K562 (cell line): ENCODE measurements around the gene KCNJ9. TPM values are rescaled to one million over a fixed set of nuclear protein-coding genes. Genes with fewer than 3 reads are reported as not detected.

ENCODE experiments used
- ATAC-seq: fragments of 200-7000 bp; cut with Tn5 transposase; 3 replicates; pipeline ENCODE4 v1.9.1; 2020; ENCODE audit warnings: moderate library complexity
- BruUV-seq: library from RNA; stranded (reverse); fragments of 400-500 nt; replicated peaks from 2 replicates; lab custom pipeline; 2021; lab: Mats Ljungman, UMichigan
- CTCF ChIA-PET: fragments of 300-600 bp; formaldehyde crosslinking; extraction: SDS; loops from one replicate; lab custom pipeline; 2021; ENCODE audit warnings: low intra/inter-chr PET ratio; lab: Yijun Ruan, JAX
- POLR2A ChIA-PET: fragments of 300-600, 350-650 bp; sonication (Branson Sonifier 250); formaldehyde crosslinking; extraction: SDS; loops from one replicate; lab custom pipeline; 2021; ENCODE audit warnings: antibody characterized with exemption, inconsistent platforms; lab: Yijun Ruan, JAX
- DNase-seq, 4 experiments: peaks; one replicate each; pipeline versions ENCODE4 v3.0.0 to v3.0.0-alpha.2; 2011 to 2018; ENCODE audit warnings: low spot score in 3 of 4, mixed read lengths in 3 of 4; ENCODE audit errors: extremely low read depth in 1 of 4
- FAIRE-seq: peaks from 2 replicates; lab custom pipeline; 2011; peaks lifted over from hg19 to GRCh38; lab: Jason Lieb, UNC
- H2AFZ ChIP-seq: 2 replicates; pipeline ENCODE4 v1.6.0; 2011; ENCODE audit warnings: low read depth, low read length, control low read depth, inconsistent platforms
- H3K27ac ChIP-seq: fragments of 200-600 bp; 3 replicates; pipeline ENCODE4 v1.8.0; 2011; ENCODE audit warnings: low read depth, mild to moderate bottlenecking, control low read depth, inconsistent platforms, low read length, moderate library complexity, mixed read lengths; ENCODE audit errors: extremely low read depth
- H3K27me3 ChIP-seq, 2 experiments: fragments of 300-600 bp in 1 of 2; 2 replicates in 1 of 2; 3 replicates in 1 of 2; pipeline versions ENCODE4 v1.6.0 to v1.8.0; 2011; ENCODE audit warnings: inconsistent platforms in 2 of 2, low read length in 2 of 2, mild to moderate bottlenecking in 1 of 2, mixed read lengths in 1 of 2, moderate library complexity in 1 of 2; ENCODE audit not compliant: control insufficient read depth in 2 of 2, insufficient read depth in 2 of 2
- H3K36me3 ChIP-seq: fragments of 300-600 bp; 3 replicates; pipeline ENCODE4 v1.8.0; 2011; ENCODE audit warnings: mild to moderate bottlenecking, low read length, inconsistent platforms; ENCODE audit not compliant: control insufficient read depth, insufficient read depth
- H3K4me1 ChIP-seq, 2 experiments: fragments of 200-600 bp in 1 of 2; replicated peaks in 1 of 2; 2 replicates in 1 of 2; 3 replicates in 1 of 2; pipeline versions ENCODE4 v1.5.1 to v1.8.0; 2011; ENCODE audit warnings: inconsistent platforms in 2 of 2, low read length in 2 of 2, mild to moderate bottlenecking in 1 of 2, mixed read lengths in 1 of 2, moderate library complexity in 1 of 2; ENCODE audit not compliant: control insufficient read depth in 2 of 2, insufficient read depth in 2 of 2
- H3K4me2 ChIP-seq: 2 replicates; pipeline ENCODE4 v1.6.1; 2011; ENCODE audit warnings: low read length, control low read depth, inconsistent platforms, mixed read lengths; ENCODE audit not compliant: insufficient read depth
- H3K4me3 ChIP-seq: fragments of 200-600 bp; sonication (generic), shearing (Covaris generic); 2 replicates; pipeline ENCODE4 v1.5.1; 2016; ENCODE audit warnings: control low read depth, inconsistent platforms
- H3K79me2 ChIP-seq: fragments of 200-600 bp; 3 replicates; pipeline ENCODE4 v1.8.0; 2011; ENCODE audit warnings: low read length, inconsistent platforms; ENCODE audit not compliant: control insufficient read depth, insufficient read depth
- H3K9ac ChIP-seq, 2 experiments: 2 replicates each; pipeline versions ENCODE4 v1.6.0 to v1.6.1; 2011; ENCODE audit warnings: low read depth in 2 of 2, low read length in 2 of 2, control low read depth in 1 of 2, inconsistent platforms in 1 of 2, mild to moderate bottlenecking in 1 of 2, mixed read lengths in 1 of 2; ENCODE audit not compliant: insufficient read depth in 1 of 2
- H3K9me1 ChIP-seq: one replicate; pipeline ENCODE4 v1.6.0; 2011; ENCODE audit warnings: inconsistent platforms, mild to moderate bottlenecking, low read length, moderate library complexity; ENCODE audit not compliant: control insufficient read depth, insufficient read depth
- H3K9me3 ChIP-seq: replicated peaks from 2 replicates; pipeline ENCODE4 v1.5.1; 2011; ENCODE audit warnings: low read depth, low read length, inconsistent platforms; ENCODE audit not compliant: control insufficient read depth, insufficient read depth
- H4K20me1 ChIP-seq: replicated peaks from 2 replicates; pipeline ENCODE4 v1.6.1; 2011; ENCODE audit warnings: low read length, inconsistent platforms, mixed read lengths; ENCODE audit not compliant: control insufficient read depth, insufficient read depth
- BACH1 ChIP-seq: fragments of 200-800 bp; sonication (Bioruptor generic); IDR thresholded peaks from 2 replicates; pipeline ENCODE4 v1.6.1; 2016; ENCODE audit warnings: missing genetic modification characterization, missing compliant biosample characterization
- CGGBP1 ChIP-seq: fragments of 250-450 bp; sonication (Bioruptor Pico); IDR thresholded peaks from 2 replicates; pipeline ENCODE4 v1.9.0; 2021; ENCODE audit warnings: mild to moderate bottlenecking
- POLR2A ChIP-seq: fragments of 450-650 bp; conservative IDR thresholded peaks from 2 replicates; pipeline ENCODE4 v1.6.1; 2016
- PURB ChIP-seq: sonication (generic); formaldehyde crosslinking; IDR thresholded peaks from 2 replicates; pipeline ENCODE4 v1.9.0; 2021; ENCODE audit warnings: low read depth, mild to moderate bottlenecking, missing genetic modification reagents
- ZFP36 ChIP-seq: fragments of 150-350 bp; IDR thresholded peaks from 2 replicates; pipeline ENCODE4 v1.6.1; 2018; ENCODE audit warnings: low read length, low read depth; ENCODE audit not compliant: partially characterized antibody
- WGBS: fragments of 100-300 bp; shearing (Covaris generic); methylation state at CpG from one replicate; pipeline ENCODE4 v1.1.6; 2016; ENCODE audit warnings: low coverage, mixed read lengths; ENCODE audit not compliant: insufficient coverage; ENCODE audit errors: missing lambda C conversion rate; 5-methylcytosine and 5-hydroxymethylcytosine counted together
- in situ Hi-C: fragments of 300-500 bp; cut with MboI; formaldehyde crosslinking; loops from 4 replicates; pipeline ENCODE4 v1.15.0; 2018; ENCODE audit warnings: inconsistent platforms, mixed read lengths
- intact Hi-C: fragments of 100-400 bp; cut with micrococcal nuclease; formaldehyde crosslinking; loops from 2 replicates; pipeline ENCODE4 v1.14.2; 2022
- polyA plus RNA-seq, 8 experiments: library from polyadenylated mRNA; depleted of rRNA in 4 of 8; stranded (reverse) in 5 of 8; unstranded in 3 of 8; fragments of >200 nt; fragmentation: Nextera tagmentation in 2 of 8; fragmentation: Illumina TruSeq in 1 of 8; extraction: Ambion mirVana in 2 of 8; extraction: Trizol in 1 of 8; gene quantifications; 2 replicates each; pipeline versions ENCODE4 v1.2.1 to v1.2.3, GENCODE V29; 2011 to 2014; ENCODE audit warnings: inconsistent platforms in 1 of 8, missing spikeins in 1 of 8
- total RNA-seq, 7 experiments: library from RNA; depleted of rRNA in 6 of 7; stranded (reverse); fragments of >200 nt in 6 of 7; fragmentation: Illumina TruSeq in 2 of 7; extraction: Trizol in 2 of 7; gene quantifications; 2 replicates each; pipeline versions ENCODE4 v1.2.1 to v1.2.3, GENCODE V29; 2011 to 2021; ENCODE audit warnings: low replicate concordance in 1 of 7

The KCNJ9 gene
- total and polyA plus RNA-seq, 9 of the 15 experiments (the other 6 are each of a cell fraction or from before 2014, with no cell fraction given) = not detected

GRCh38 chr1:160048335-160048734, 33.0 kb upstream of the KCNJ9 start:
- peaks cover 10 to 17% of the 10 kb centered on the region in 2 experiments; a peak in 4 of 5 replicates for H3K27me3 ChIP-seq
- no peak overlapping the region for H2AFZ ChIP-seq
- H3K79me2 ChIP-seq = no peaks in the 10 kb centered on the region
- DNase-seq (no peak), FAIRE-seq (no peak), ATAC-seq (no peak)
- H3K27ac ChIP-seq = no peak overlapping the region
- CTCF ChIA-PET = interaction anchor here (0.9 kb wide), 1 partner anchor 38 kb away, joined by 3 read pairs; no protein-coding TSS in a partner anchor
- in situ Hi-C loops (no loop called here), intact Hi-C loops (loop anchor here (5.0 kb wide), 1 partner anchor 114 kb away; no protein-coding TSS in a partner anchor)
- no peak for TF ChIP-seq CGGBP1
- no peak for TF ChIP-seq POLR2A
- TF ChIP-seq BACH1 (tag) = no peak
- POLR2A ChIA-PET = interaction anchor here (0.6 to 0.9 kb wide), 2 partner anchors 24 to 219 kb away, joined by 3 read pairs; no protein-coding TSS in a partner anchor
- H3K9me1 ChIP-seq = no peaks in the 10 kb centered on the region
- no peak overlapping the region for H3K4me3 ChIP-seq
- H3K36me3 ChIP-seq = no peaks in the 10 kb centered on the region
- no TSS peak for BruUV-seq
- H3K9me3 ChIP-seq = no peaks in the 10 kb centered on the region
- no peak overlapping the region for H3K4me2 ChIP-seq
- H3K9ac ChIP-seq = no peak overlapping the region
- 0 out of 2 replicates have a peak, but pooled peaks cover 3% of the 10 kb centered on the region for H4K20me1 ChIP-seq
- H3K4me1 ChIP-seq = peaks cover 11 to 20% of the 10 kb centered on the region in 2 experiments; a peak in 4 of 5 replicates

- 0 out of 2 replicates have a peak, but pooled peaks cover 3% of the 10 kb centered on the region for H4K20me1 ChIP-seq
- intact Hi-C loops = loop anchor here (5.0 kb wide), 1 partner anchor 113 kb away; no protein-coding TSS in a partner anchor
- peaks cover 10 to 25% of the 10 kb centered on the region in 2 experiments for H3K27me3 ChIP-seq
- H3K79me2 ChIP-seq = no peaks in the 10 kb centered on the region
- H3K4me1 ChIP-seq = peaks cover 11 to 20% of the 10 kb centered on the region in 2 experiments; a peak in 4 of 5 replicates
- ChIA-PET POLR2A (interaction anchor here (0.9 kb wide), 1 partner anchor 25 kb away, joined by 3 read pairs; no protein-coding TSS in a partner anchor), CTCF (interaction anchor here (0.9 kb wide), 2 partner anchors 30 to 37 kb away, joined by 3 to 4 read pairs; no protein-coding TSS in a partner anchor)
- DNase-seq = peak in 2 of 4 experiments; percentile 28
- peak; percentile 39 for TF ChIP-seq ZFP36
- no peak for TF ChIP-seq PURB
- TF ChIP-seq, all 486 proteins: peak for 1
- Histone ChIP-seq H3K4me3 (no peak overlapping the region), H3K36me3 (no peaks in the 10 kb centered on the region), H3K4me2 (no peak overlapping the region), H3K9ac (no peak overlapping the region), H3K9me3 (no peaks in the 10 kb centered on the region), H2AFZ (no peak overlapping the region), H3K9me1 (no peaks in the 10 kb centered on the region), H3K27ac (no peak overlapping the region)
- no TSS peak for BruUV-seq
- ATAC-seq (no peak), FAIRE-seq (no peak)
- WGBS = 13% methylated on average over 3 of the region's 3 CpGs
- in situ Hi-C loops = no loop called here
These were observed 32.2 kb upstream of the KCNJ9 start for GRCh38 chr1:160049101-160049500.
